Endothelial cell of umbilical vein (primary cell): ENCODE results near the gene ACTN1.

ENCODE experiments used
- CTCF ChIP-seq, 2 donors: IDR thresholded peaks; 1 replicate in 1 of 2; 2 replicates in 1 of 2; pipeline ENCODE4 v1.5.1; 2011; ENCODE audit warnings: low read length in 2 of 2, mild to moderate bottlenecking in 2 of 2, moderate library complexity in 2 of 2, control low read depth in 1 of 2, inconsistent platforms in 1 of 2, low read depth in 1 of 2; ENCODE audit not compliant: insufficient read depth in 1 of 2; ENCODE audit errors: extremely low read depth in 1 of 2
- EZH2 ChIP-seq: IDR thresholded peaks from 2 replicates; pipeline ENCODE4 v1.6.1; 2012; ENCODE audit warnings: borderline replicate concordance, low read depth, mild to moderate bottlenecking, moderate library complexity, low read length, inconsistent platforms; ENCODE audit not compliant: severe bottlenecking
- MAX ChIP-seq: IDR thresholded peaks from 2 replicates; pipeline ENCODE4 v1.6.1; 2011; ENCODE audit not compliant: insufficient read depth, insufficient read length
- POLR2A ChIP-seq: IDR thresholded peaks from 2 replicates; pipeline ENCODE4 v1.6.1; 2012; ENCODE audit warnings: low read depth, mild to moderate bottlenecking, control low read depth, low read length
- POLR2AphosphoS5 ChIP-seq: IDR thresholded peaks from 2 replicates; pipeline ENCODE4 v1.6.1; 2012; ENCODE audit warnings: low read depth, mild to moderate bottlenecking, control low read depth, low read length, moderate library complexity; ENCODE audit not compliant: insufficient read depth

GRCh38 chr14:68919129-68919927, 59.8 kb downstream of the ACTN1 start:
- TF ChIP-seq CTCF (IDR thresholded peaks at IDR 0.05; ENCODE audit: extremely low read depth in 1 of 2, insufficient read depth in 1 of 2, low read depth in 1 of 2, low read length in 2 of 2) (no peak), EZH2 (no peak), POLR2A (no peak), MAX (no peak), POLR2AphosphoS5 (no peak)
